Neutrophil (primary cell): ENCODE measurements around the gene DMAC2L.

Experiments used
- H3K27ac ChIP-seq: fragments of 200-600 bp; sonication (generic); 2 replicates; pipeline ENCODE4 v1.5.1; 2016; ENCODE audit warnings: mild to moderate bottlenecking, moderate library complexity
- H3K27me3 ChIP-seq: fragments of 200-600 bp; sonication (generic); 2 replicates; pipeline ENCODE4 v1.6.0; 2016; ENCODE audit warnings: mild to moderate bottlenecking
- H3K36me3 ChIP-seq: fragments of 200-600 bp; sonication (generic); 2 replicates; pipeline ENCODE4 v1.5.1; 2017
- H3K4me1 ChIP-seq, 2 experiments: fragments of 200-600 bp in 1 of 2; sonication (generic) in 1 of 2; 1 replicate in 1 of 2; 2 replicates in 1 of 2; pipeline versions ENCODE4 v1.5.1 to v1.6.1; 2013 to 2016; ENCODE audit warnings: low read depth in 1 of 2, low read length in 1 of 2, mild to moderate bottlenecking in 1 of 2, moderate library complexity in 1 of 2; ENCODE audit not compliant: control insufficient read depth in 1 of 2, insufficient read depth in 1 of 2
- H3K4me3 ChIP-seq, 2 experiments: fragments of 200-600 bp in 1 of 2; sonication (generic) in 1 of 2; 1 replicate in 1 of 2; 2 replicates in 1 of 2; pipeline ENCODE4 v1.5.1; 2013 to 2016; ENCODE audit warnings: low read depth in 1 of 2, low read length in 1 of 2, mild to moderate bottlenecking in 1 of 2, moderate library complexity in 1 of 2
- H3K9me3 ChIP-seq: fragments of 200-600 bp; sonication (generic); 2 replicates; pipeline ENCODE4 v1.5.1; 2016
- CTCF ChIP-seq: fragments of 200-600 bp; sonication (generic); IDR thresholded peaks from 2 replicates; pipeline ENCODE4 v1.5.1; 2016; ENCODE audit warnings: antibody characterized with exemption

DMAC2L gene

GRCh38 chr14:50338587-50338986 lies 26.5 kb downstream of the DMAC2L start:
- H3K36me3 ChIP-seq = peaks cover 7% of the 10 kb centered on the region
- no peaks in the 10 kb centered on the region for H3K9me3 ChIP-seq
- H3K27me3 ChIP-seq = no peaks in the 10 kb centered on the region
- no peak overlapping the region for H3K4me3 ChIP-seq
- peaks cover 0 to 4% of the 10 kb centered on the region in 2 experiments for H3K4me1 ChIP-seq
- H3K27ac ChIP-seq = no peak overlapping the region
- no peak for TF ChIP-seq CTCF

- Histone ChIP-seq H3K36me3 (peaks cover 7% of the 10 kb centered on the region), H3K27ac (no peak overlapping the region), H3K4me3 (no peak overlapping the region), H3K9me3 (no peaks in the 10 kb centered on the region), H3K27me3 (no peaks in the 10 kb centered on the region), H3K4me1 (peaks cover 0 to 4% of the 10 kb centered on the region in 2 experiments)
- TF ChIP-seq CTCF = no peak
Measured at GRCh38 chr14:50339178-50339804, 27.2 kb downstream of the DMAC2L start.

DNA sequence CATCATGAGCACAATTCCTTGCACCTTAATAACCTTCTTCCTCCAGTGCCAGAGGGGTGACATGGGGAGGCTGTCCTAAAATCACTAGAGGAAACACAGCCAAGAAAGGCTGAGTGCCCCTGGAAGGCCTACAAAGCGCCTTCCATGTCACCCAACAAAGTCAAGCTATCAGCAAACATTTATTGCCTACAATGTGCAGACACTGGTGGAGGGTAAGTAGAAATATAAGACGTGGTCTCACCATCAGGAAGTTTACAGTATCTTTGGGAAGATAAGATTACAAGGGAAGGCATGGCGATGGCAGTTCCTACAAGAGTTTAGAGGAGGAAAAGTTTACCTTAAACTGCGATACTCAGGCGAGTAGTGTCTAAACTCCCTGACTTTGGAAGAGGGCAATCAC lies 27.9 kb downstream of the DMAC2L start:
- TF ChIP-seq CTCF = no peak
- peaks cover 0 to 4% of the 10 kb centered on the region in 2 experiments for H3K4me1 ChIP-seq
- no peak overlapping the region for H3K4me3 ChIP-seq
- H3K27ac ChIP-seq = no peak overlapping the region
- H3K27me3 ChIP-seq = no peaks in the 10 kb centered on the region
- no peaks in the 10 kb centered on the region for H3K9me3 ChIP-seq
- H3K36me3 ChIP-seq = peaks cover 7% of the 10 kb centered on the region

GRCh38 chr14:50340963-50341362 lies 28.8 kb downstream of the DMAC2L start:
- Histone ChIP-seq H3K4me3 (no peak overlapping the region), H3K9me3 (no peaks in the 10 kb centered on the region), H3K27me3 (no peaks in the 10 kb centered on the region), H3K36me3 (peaks cover 7% of the 10 kb centered on the region), H3K4me1 (peaks cover 0 to 4% of the 10 kb centered on the region in 2 experiments), H3K27ac (no peak overlapping the region)
- TF ChIP-seq CTCF = no peak

- no peak overlapping the region for H3K27ac ChIP-seq
- no peak for TF ChIP-seq CTCF
- no peaks in the 10 kb centered on the region for H3K27me3 ChIP-seq
- no peak overlapping the region for H3K4me3 ChIP-seq
- no peaks in the 10 kb centered on the region for H3K4me1 ChIP-seq
- peaks cover 7% of the 10 kb centered on the region for H3K36me3 ChIP-seq
- no peaks in the 10 kb centered on the region for H3K9me3 ChIP-seq
Measured at GRCh38 chr14:50342221-50343078, 30.3 kb downstream of the DMAC2L start.
